ENCODE data around the gene FADS3. TPM values are rescaled to one million over a fixed set of nuclear protein-coding genes. Genes with fewer than 3 reads are reported as not detected.

The FADS3 gene
- total and polyA plus RNA-seq, 9 of the 15 experiments (the other 6 are each of a cell fraction or from before 2014, with no cell fraction given): 0.97 to 148 (median 92.7) TPM

- FAIRE-seq (no peak), DNase-seq (ENCODE audit: extremely low read depth in 1 of 4, low spot score in 3 of 4) (no peak), ATAC-seq (no peak)
- H3K27ac ChIP-seq (ENCODE audit: extremely low read depth, low read depth, low read length): no peak overlapping the region
- no peak overlapping the region for H3K4me3 ChIP-seq
- ChIA-PET POLR2A (interaction anchor here (0.6 to 0.9 kb wide), 4 partner anchors 14 to 488 kb away, joined by 3 to 6 read pairs (median 3); no protein-coding TSS in a partner anchor), CTCF (ENCODE audit: low intra/inter-chr PET ratio) (no interaction called here)
- intact Hi-C loops (cut with micrococcal nuclease): no loop called here
- H3K9me1 ChIP-seq (ENCODE audit: control insufficient read depth, insufficient read depth, low read length): peaks cover 7% of the 10 kb centered on the region
- H3K27me3 ChIP-seq (ENCODE audit: control insufficient read depth in 2 of 2, insufficient read depth in 2 of 2, low read length in 2 of 2): no peaks in the 10 kb centered on the region
- peaks cover 14% of the 10 kb centered on the region; the same call in 2 of the 3 replicates for H3K36me3 ChIP-seq (ENCODE audit: control insufficient read depth, insufficient read depth, low read length)
- in situ Hi-C loops (cut with MboI): no loop called here
- peaks cover 27% of the 10 kb centered on the region; the same call in 1 of the 2 replicates for H4K20me1 ChIP-seq (replicated peaks; ENCODE audit: control insufficient read depth, insufficient read depth, low read length)
- H2AFZ ChIP-seq (ENCODE audit: low read depth, low read length): no peak overlapping the region
- no peak overlapping the region for H3K4me2 ChIP-seq (ENCODE audit: insufficient read depth, low read length)
- H3K79me2 ChIP-seq (ENCODE audit: control insufficient read depth, insufficient read depth, low read length): peaks cover 98% of the 10 kb centered on the region
- no peak for TF ChIP-seq ATF6 (CRISPR knock-in tag; IDR thresholded peaks at IDR 0.05)
- TF ChIP-seq NR2C2 (CRISPR knock-in tag; IDR thresholded peaks at IDR 0.05): no peak
- no peak for TF ChIP-seq NR2C2 (tag; IDR thresholded peaks at IDR 0.05)
- TF ChIP-seq E2F3 (CRISPR knock-in tag; IDR thresholded peaks at IDR 0.05): no peak
- TF ChIP-seq ZNF133 (CRISPR knock-in tag; IDR thresholded peaks at IDR 0.05): no peak
- TF ChIP-seq TAF1 (IDR thresholded peaks at IDR 0.05; ENCODE audit: control insufficient read depth, extremely low read depth, insufficient read depth, low read length, severe bottlenecking): no peak
- no peak for TF ChIP-seq KDM2B (CRISPR knock-in tag; IDR thresholded peaks at IDR 0.05)
- TF ChIP-seq ESRRA (IDR thresholded peaks at IDR 0.05; ENCODE audit: borderline replicate concordance, low read depth): no peak
- no peak for TF ChIP-seq RBM34 (IDR thresholded peaks at IDR 0.05; ENCODE audit: borderline replicate concordance, insufficient read depth, low read length)
- no peak for TF ChIP-seq ZNF512 (tag; IDR thresholded peaks at IDR 0.05)
- no peak for TF ChIP-seq CLOCK (CRISPR knock-in tag; IDR thresholded peaks at IDR 0.05; ENCODE audit: borderline replicate concordance)
- BruUV-seq (replicated peaks): no TSS peak
- WGBS (ENCODE audit: insufficient coverage, low coverage, missing lambda C conversion rate): 82% methylated on average over 7 of the region's 7 CpGs
- peak overlapping the region in 1 of 2 experiments; percentile 11; a peak in 1 of 4 replicates for H3K9ac ChIP-seq (ENCODE audit: insufficient read depth in 1 of 2, low read depth in 2 of 2, low read length in 2 of 2)
- peaks cover 26 to 74% of the 10 kb centered on the region in 2 experiments for H3K4me1 ChIP-seq (replicated peaks in 1 of 2; ENCODE audit: control insufficient read depth in 2 of 2, insufficient read depth in 2 of 2, low read length in 2 of 2)
- H3K9me3 ChIP-seq (replicated peaks; ENCODE audit: control insufficient read depth, insufficient read depth, low read depth, low read length): no peaks in the 10 kb centered on the region
These were observed 23.3 kb upstream of the FADS3 start for GRCh38 chr11:61914471-61915171.

Data from K562 (cell line).